GM12801 (cell line): ENCODE data around the gene IFI30.

Source experiments
- CTCF ChIP-seq: IDR thresholded peaks from one replicate; pipeline ENCODE4 v1.5.1; 2011; ENCODE audit warnings: control low read depth; ENCODE audit not compliant: insufficient read length; ENCODE audit errors: extremely low read depth

IFI30 gene

GRCh38 chr19:18202397-18202777 is 28.8 kb downstream of the IFI30 start:
- no peak for TF ChIP-seq CTCF

GRCh38 chr19:18202778-18203407 is 29.3 kb downstream of the IFI30 start:
- TF ChIP-seq CTCF = no peak

GRCh38 chr19:18203408-18203862 is 29.8 kb downstream of the IFI30 start:
- no peak for TF ChIP-seq CTCF

GRCh38 chr19:18203863-18204393 is 30.3 kb downstream of the IFI30 start, which contains the start of gene RAB3A:
TSS of gene RAB3A (minus strand) at chr19:18204042. CDS start at chr19:18202740, 1,302 bp downstream.
- no peak for TF ChIP-seq CTCF

GRCh38 chr19:18204394-18205199 is 31.0 kb downstream of the IFI30 start:
- TF ChIP-seq CTCF = no peak

- no peak for TF ChIP-seq CTCF
These were observed 31.7 kb downstream of the IFI30 start for GRCh38 chr19:18205200-18205892.

- TF ChIP-seq CTCF = no peak
These were observed 32.4 kb downstream of the IFI30 start for GRCh38 chr19:18206018-18206417.
